ENCODE results near the gene CENPE. TPM values are rescaled to one million over a fixed set of nuclear protein-coding genes. Genes with fewer than 3 reads are reported as not detected.

CENPE gene
- total RNA-seq, 2 donors from 2014 or later: 29.7 to 69.6 TPM

- DNase-seq (ENCODE audit: low spot score): no peak
- Mint-ChIP-seq H3K9me3 (no peaks in the 10 kb centered on the region), H3K27ac (peak within 1 kb of the TSS; percentile 95 to 97), H3K4me1 (ENCODE audit: low read depth in 2 of 2) (peaks cover 20 to 27% of the 10 kb centered on the region in 2 donors), H3K4me3 (peak within 1 kb of the TSS; percentile 94), H3K36me3 (peaks cover 9% of the 10 kb centered on the region), H3K27me3 (no peaks in the 10 kb centered on the region)
- ATAC-seq: peak; percentile 80 to 86
Measured at GRCh38 chr4:103076747-103077347, 121.3 kb downstream of the CENPE start, which contains the start of gene SLC9B2. Gene SLC9B2, minus strand, starts transcription at chr4:103076761. Its CDS starts 9,211 bp downstream, at chr4:103067550.

GRCh38 chr4:103075894-103076746 is 122.0 kb downstream of the CENPE start:
- peak overlapping the region; percentile 94 for H3K4me3 Mint-ChIP-seq
- H3K4me1 Mint-ChIP-seq (ENCODE audit: low read depth in 2 of 2): peaks cover 20 to 27% of the 10 kb centered on the region in 2 donors

GRCh38 chr4:103075435-103075893 is 122.7 kb downstream of the CENPE start:
- DNase-seq (ENCODE audit: low spot score) (no peak), ATAC-seq (no peak)
- Mint-ChIP-seq H3K9me3 (no peaks in the 10 kb centered on the region), H3K27me3 (no peaks in the 10 kb centered on the region), H3K4me3 (peak overlapping the region; percentile 94), H3K36me3 (peaks cover 4% of the 10 kb centered on the region), H3K27ac (peak overlapping the region; percentile 95 to 97), H3K4me1 (ENCODE audit: low read depth in 2 of 2) (peaks cover 20 to 31% of the 10 kb centered on the region in 2 donors)

More at GRCh38 chr4:103075894-103076746, 122.0 kb downstream of the CENPE start:
- ATAC-seq (peak; percentile 83 to 88), DNase-seq (ENCODE audit: low spot score) (peak; percentile 74)
- Mint-ChIP-seq H3K9me3 (no peaks in the 10 kb centered on the region), H3K36me3 (peaks cover 4% of the 10 kb centered on the region), H3K27ac (peak overlapping the region; percentile 95 to 97), H3K27me3 (no peaks in the 10 kb centered on the region)

GRCh38 chr4:103074744-103075434 is 123.3 kb downstream of the CENPE start:
- H3K4me3 Mint-ChIP-seq: peak overlapping the region; percentile 94
- no peaks in the 10 kb centered on the region for H3K27me3 Mint-ChIP-seq
- DNase-seq (ENCODE audit: low spot score) (no peak), ATAC-seq (no peak)
- H3K36me3 Mint-ChIP-seq: peaks cover 4% of the 10 kb centered on the region
- H3K4me1 Mint-ChIP-seq (ENCODE audit: low read depth in 2 of 2): peaks cover 20 to 31% of the 10 kb centered on the region in 2 donors
- no peaks in the 10 kb centered on the region for H3K9me3 Mint-ChIP-seq
- peak overlapping the region; percentile 95 to 97 for H3K27ac Mint-ChIP-seq

GRCh38 chr4:103073792-103074438 is 124.2 kb downstream of the CENPE start:
- H3K4me3 Mint-ChIP-seq: peak overlapping the region; percentile 32
- H3K36me3 Mint-ChIP-seq: peaks cover 4% of the 10 kb centered on the region
- no peaks in the 10 kb centered on the region for H3K27me3 Mint-ChIP-seq
- H3K4me1 Mint-ChIP-seq (ENCODE audit: low read depth in 2 of 2): peaks cover 20 to 31% of the 10 kb centered on the region in 2 donors
- DNase-seq (ENCODE audit: low spot score) (no peak), ATAC-seq (no peak)
- no peaks in the 10 kb centered on the region for H3K9me3 Mint-ChIP-seq
- H3K27ac Mint-ChIP-seq: no peak overlapping the region

- H3K36me3 Mint-ChIP-seq: peaks cover 9% of the 10 kb centered on the region
- H3K4me3 Mint-ChIP-seq: no peak overlapping the region
- no peak overlapping the region for H3K27ac Mint-ChIP-seq
- ATAC-seq: no peak
- peaks cover 0 to 4% of the 10 kb centered on the region in 2 donors for H3K4me1 Mint-ChIP-seq (ENCODE audit: low read depth in 2 of 2)
- H3K9me3 Mint-ChIP-seq: no peaks in the 10 kb centered on the region
- DNase-seq (ENCODE audit: low spot score): no peak
- H3K27me3 Mint-ChIP-seq: no peaks in the 10 kb centered on the region
Measured at GRCh38 chr4:103067841-103068547, 130.1 kb downstream of the CENPE start.

GRCh38 chr4:103060453-103061148 is 137.5 kb downstream of the CENPE start:
- H3K27me3 Mint-ChIP-seq: no peaks in the 10 kb centered on the region
- H3K36me3 Mint-ChIP-seq: peaks cover 8% of the 10 kb centered on the region
- DNase-seq (ENCODE audit: low spot score) (no peak), ATAC-seq (no peak)
- peak overlapping the region in 1 of 2 donors; percentile 3 for H3K27ac Mint-ChIP-seq
- H3K9me3 Mint-ChIP-seq: no peaks in the 10 kb centered on the region
- peaks cover 0 to 4% of the 10 kb centered on the region in 2 donors for H3K4me1 Mint-ChIP-seq (ENCODE audit: low read depth in 2 of 2)
- H3K4me3 Mint-ChIP-seq: no peak overlapping the region

Other genes starting within 250 kb of the CENPE start
- gene SLC9B1, start 178.6 kb downstream of the CENPE start, total RNA-seq: under 1 TPM in 1 of 2 donors, not detected in 1; 0.43 TPM
- gene SLC9B2, start 121.6 kb downstream of the CENPE start, total RNA-seq: 10 to 100 TPM; 19.6 to 46.6 TPM
- 10 to 100 TPM in 1 of 2 donors, 1 to 10 TPM in 1; 9.1 to 13.5 TPM for gene BDH2, start 98.5 kb downstream of the CENPE start, total RNA-seq